Kidney (tissue), 14 donors: ENCODE measurements around the gene AEBP1. TPM values are rescaled to one million over a fixed set of nuclear protein-coding genes. Genes with fewer than 3 reads are reported as not detected.

ENCODE experiments used
- DNase-seq, 5 donors: peaks; one replicate each; pipeline ENCODE4 v3.0.0-alpha.2; 2013 to 2020
- FAIRE-seq: peaks from 2 replicates; lab custom pipeline; 2012; peaks lifted over from hg19 to GRCh38; lab: Jason Lieb, UNC
- H3K27ac ChIP-seq, 2 donors: one replicate each; pipeline ENCODE4 v1.7.0; 2013; ENCODE audit warnings: low read depth in 2 of 2, low read length in 2 of 2, inconsistent platforms in 1 of 2
- H3K27me3 ChIP-seq: one replicate; pipeline ENCODE4 v1.7.1; 2013; ENCODE audit warnings: low read length, inconsistent platforms; ENCODE audit not compliant: control insufficient read depth, insufficient read depth
- H3K36me3 ChIP-seq, 3 donors: one replicate each; pipeline versions ENCODE4 v1.7.0 to v1.7.1; 2013; ENCODE audit warnings: low read length in 3 of 3, control low read depth in 1 of 3, inconsistent platforms in 1 of 3; ENCODE audit not compliant: insufficient read depth in 3 of 3, control insufficient read depth in 2 of 3
- H3K4me1 ChIP-seq, 3 donors: one replicate each; pipeline versions ENCODE4 v1.7.0 to v1.7.1; 2013; ENCODE audit warnings: low read length in 3 of 3, inconsistent platforms in 1 of 3, low read depth in 1 of 3; ENCODE audit not compliant: control insufficient read depth in 2 of 3, insufficient read depth in 2 of 3
- H3K4me3 ChIP-seq, 3 donors: one replicate each; pipeline versions ENCODE4 v1.7.0 to v1.8.1; 2013; ENCODE audit warnings: low read length in 3 of 3, control low read depth in 1 of 3, inconsistent platforms in 1 of 3
- H3K9ac ChIP-seq, 3 donors: one replicate each; pipeline versions ENCODE4 v1.7.0 to v1.7.1; 2013; ENCODE audit warnings: low read length in 3 of 3, control low read depth in 1 of 3, inconsistent platforms in 1 of 3
- H3K9me3 ChIP-seq, 3 donors: one replicate each; pipeline versions ENCODE4 v1.7.0 to v1.7.1; 2013; ENCODE audit warnings: low read length in 3 of 3, control low read depth in 1 of 3, inconsistent platforms in 1 of 3; ENCODE audit not compliant: control insufficient read depth in 2 of 3, insufficient read depth in 1 of 3
- CTCF ChIP-seq: IDR thresholded peaks from 3 replicates; pipeline ENCODE4 v1.5.1; 2012; ENCODE audit warnings: mild to moderate bottlenecking, moderate library complexity, borderline replicate concordance; ENCODE audit not compliant: insufficient read depth; ENCODE audit errors: extremely low read depth
- intact Hi-C: fragments of 100-400 bp; cut with DNase I; formaldehyde crosslinking; loops from one replicate; pipeline ENCODE4 v1.11.1; 2022
- polyA plus RNA-seq: library from polyadenylated mRNA; stranded (reverse); fragments of 350-450 nt; fragmentation: Illumina TruSeq; extraction: RNeasy Lipid Tissue Mini Kit (QIAGEN cat#74804); gene quantifications from one replicate; pipeline ENCODE4 v1.2.3, GENCODE V29; 2014; ENCODE audit warnings: low read depth, low replicate concordance; ENCODE audit not compliant: insufficient read depth
- total RNA-seq: library from RNA; stranded (reverse); fragmentation: NEBNext Ultra II Directional; extraction: Animal tissue kit (Norgen Biotek cat#: 25700); gene quantifications from one replicate; pipeline ENCODE4 v1.2.1, GENCODE V29; 2021
- donor health status: control.
- donor health status: control.
- donor health status: control.
- donor health status: control.
- donor health status: control.
- donor health status: DM: yes; HTN: yes; CAD: no.
- donor health status: Normal renal cell carcinoma (clear cell type).

Gene AEBP1
- total and polyA plus RNA-seq, 2 donors from 2014 or later: 89.4 to 164 TPM

GRCh38 chr7:44150966-44151941 lies 47.1 kb downstream of the AEBP1 start:
- intact Hi-C loops: no loop called here
- Histone ChIP-seq H3K4me3 (no peak overlapping the region), H3K36me3 (no peaks in the 10 kb centered on the region), H3K27me3 (no peaks in the 10 kb centered on the region), H3K27ac (no peak overlapping the region), H3K9ac (no peak overlapping the region), H3K4me1 (no peaks in the 10 kb centered on the region), H3K9me3 (no peaks in the 10 kb centered on the region)
- FAIRE-seq: no peak
- DNase-seq: no peak
- TF ChIP-seq CTCF: no peak

GRCh38 chr7:44151956-44152355 lies 47.8 kb downstream of the AEBP1 start:
- no peak for DNase-seq
- no peak for FAIRE-seq
- Histone ChIP-seq H3K27ac (no peak overlapping the region), H3K9ac (no peak overlapping the region), H3K4me3 (no peak overlapping the region), H3K27me3 (no peaks in the 10 kb centered on the region), H3K9me3 (no peaks in the 10 kb centered on the region), H3K36me3 (no peaks in the 10 kb centered on the region), H3K4me1 (no peaks in the 10 kb centered on the region)
- TF ChIP-seq CTCF: no peak
- intact Hi-C loops: no loop called here

GRCh38 chr7:44152971-44153947 lies 49.1 kb downstream of the AEBP1 start:
- no peak for FAIRE-seq
- H3K9me3 ChIP-seq: no peaks in the 10 kb centered on the region

More at GRCh38 chr7:44152971-44153947, 49.1 kb downstream of the AEBP1 start:
- Histone ChIP-seq H3K27ac (no peak overlapping the region), H3K4me1 (no peaks in the 10 kb centered on the region), H3K27me3 (no peaks in the 10 kb centered on the region), H3K36me3 (no peaks in the 10 kb centered on the region), H3K9ac (no peak overlapping the region), H3K4me3 (no peak overlapping the region)
- peak in 1 of 5 donors; percentile 43 for DNase-seq
- TF ChIP-seq CTCF: no peak
- intact Hi-C loops: no loop called here
